Mesenchymal stem cell (in vitro differentiated cells and primary cell): Measurements from ENCODE around the gene UVSSA.

Experiments
- DNase-seq: peaks from one replicate; pipeline ENCODE4 v3.0.0-alpha.2; 2013
- H2AFZ ChIP-seq: one replicate; pipeline ENCODE4 v1.6.1; 2013; ENCODE audit warnings: low read depth, mild to moderate bottlenecking, control low read depth, inconsistent platforms, low read length, moderate library complexity
- H2AK5ac ChIP-seq: 2 replicates; pipeline ENCODE4 v1.6.1; 2013; ENCODE audit warnings: low read length, moderate library complexity, mild to moderate bottlenecking, inconsistent platforms; ENCODE audit not compliant: severe bottlenecking
- H2BK120ac ChIP-seq: one replicate; pipeline ENCODE4 v1.6.1; 2013; ENCODE audit warnings: low read depth, mild to moderate bottlenecking, inconsistent platforms, low read length, moderate library complexity
- H2BK12ac ChIP-seq, 2 experiments: one replicate each; pipeline ENCODE4 v1.6.1; 2013; ENCODE audit warnings: inconsistent platforms in 2 of 2, low read length in 2 of 2, mild to moderate bottlenecking in 2 of 2, moderate library complexity in 2 of 2, control low read depth in 1 of 2
- H2BK15ac ChIP-seq: one replicate; pipeline ENCODE4 v1.6.1; 2013; ENCODE audit warnings: mild to moderate bottlenecking, low read depth, inconsistent platforms; ENCODE audit not compliant: poor library complexity, severe bottlenecking
- H2BK5ac ChIP-seq: 2 replicates; pipeline ENCODE4 v1.6.1; 2013; ENCODE audit warnings: low read depth, mild to moderate bottlenecking, low read length, control low read depth, inconsistent platforms; ENCODE audit not compliant: poor library complexity, severe bottlenecking
- H3K14ac ChIP-seq, 2 experiments: one replicate each; pipeline ENCODE4 v1.6.1; 2013; ENCODE audit warnings: inconsistent platforms in 2 of 2, low read length in 2 of 2, control low read depth in 1 of 2, mild to moderate bottlenecking in 1 of 2, moderate library complexity in 1 of 2
- H3K18ac ChIP-seq, 2 experiments: one replicate each; pipeline ENCODE4 v1.6.1; 2013; ENCODE audit warnings: inconsistent platforms in 2 of 2, low read length in 2 of 2, control low read depth in 1 of 2, low read depth in 1 of 2, mild to moderate bottlenecking in 1 of 2
- H3K23ac ChIP-seq, 2 experiments: one replicate each; pipeline ENCODE4 v1.6.1; 2013; ENCODE audit warnings: inconsistent platforms in 2 of 2, low read length in 2 of 2, mild to moderate bottlenecking in 2 of 2, moderate library complexity in 2 of 2, control low read depth in 1 of 2
- H3K27ac ChIP-seq: 2 replicates; pipeline ENCODE4 v1.5.1; 2013; ENCODE audit warnings: mild to moderate bottlenecking, moderate library complexity, low read length, control low read depth, inconsistent platforms; ENCODE audit not compliant: poor library complexity, severe bottlenecking
- H3K27me3 ChIP-seq, 2 experiments: 2 replicates each; pipeline versions ENCODE4 v1.6.1 to v1.7.0; 2013; ENCODE audit warnings: low read length in 2 of 2, mild to moderate bottlenecking in 2 of 2, moderate library complexity in 2 of 2, control low read depth in 1 of 2, inconsistent platforms in 1 of 2; ENCODE audit not compliant: control insufficient read depth in 1 of 2, insufficient read depth in 1 of 2
- H3K36me3 ChIP-seq, 2 experiments: 2 replicates each; pipeline versions ENCODE4 v1.6.1 to v1.7.0; 2013; ENCODE audit warnings: low read length in 2 of 2, control low read depth in 1 of 2, inconsistent platforms in 1 of 2, low read depth in 1 of 2, mild to moderate bottlenecking in 1 of 2; ENCODE audit not compliant: insufficient read depth in 2 of 2, control insufficient read depth in 1 of 2
- H3K4ac ChIP-seq, 2 experiments: one replicate each; pipeline ENCODE4 v1.6.1; 2013; ENCODE audit warnings: inconsistent platforms in 2 of 2, low read length in 2 of 2, mild to moderate bottlenecking in 2 of 2, moderate library complexity in 2 of 2, control low read depth in 1 of 2, low read depth in 1 of 2
- H3K4me1 ChIP-seq: 2 replicates; pipeline ENCODE4 v1.6.1; 2013; ENCODE audit warnings: low read depth, low read length, control low read depth; ENCODE audit not compliant: control insufficient read depth, insufficient read depth
- H3K4me2 ChIP-seq: 2 replicates; pipeline ENCODE4 v1.6.1; 2013; ENCODE audit warnings: low read length, mild to moderate bottlenecking, inconsistent platforms; ENCODE audit not compliant: poor library complexity, severe bottlenecking
- H3K4me3 ChIP-seq, 2 experiments: 2 replicates each; pipeline versions ENCODE4 v1.5.1 to v1.7.0; 2013; ENCODE audit warnings: low read length in 2 of 2, mild to moderate bottlenecking in 2 of 2, control low read depth in 1 of 2, low read depth in 1 of 2; ENCODE audit not compliant: insufficient read depth in 1 of 2
- H3K79me1 ChIP-seq: replicated peaks from 2 replicates; pipeline ENCODE4 v1.6.1; 2013; ENCODE audit warnings: mild to moderate bottlenecking, control low read depth, low read length, inconsistent platforms; ENCODE audit not compliant: poor library complexity, severe bottlenecking
- H3K9ac ChIP-seq: 2 replicates; pipeline ENCODE4 v1.7.0; 2013; ENCODE audit warnings: mild to moderate bottlenecking, low read length, moderate library complexity
- H3K9me3 ChIP-seq: 2 replicates; pipeline ENCODE4 v1.7.0; 2013; ENCODE audit warnings: mild to moderate bottlenecking, low read length; ENCODE audit not compliant: control insufficient read depth
- H4K8ac ChIP-seq: one replicate; pipeline ENCODE4 v1.6.1; 2013; ENCODE audit warnings: inconsistent platforms, mild to moderate bottlenecking, low read length, moderate library complexity
- H4K91ac ChIP-seq: one replicate; pipeline ENCODE4 v1.6.1; 2013; ENCODE audit warnings: mild to moderate bottlenecking, low read length, inconsistent platforms
- WGBS: methylation state at CpG from one replicate; pipeline ENCODE4 v1.1.7; 2013; ENCODE audit warnings: mixed read lengths; 5-methylcytosine and 5-hydroxymethylcytosine counted together

UVSSA gene

GRCh38 chr4:1366371-1367229 is 19.6 kb downstream of the UVSSA start:
- Histone ChIP-seq H3K4me2 (no peak overlapping the region), H3K79me1 (peaks cover 14% of the 10 kb centered on the region), H2BK12ac (no peak overlapping the region), H2BK5ac (no peak overlapping the region), H2BK15ac (no peak overlapping the region), H4K91ac (no peak overlapping the region), H3K9ac (no peak overlapping the region), H3K9me3 (no peaks in the 10 kb centered on the region), H3K4me3 (no peak overlapping the region), H3K14ac (no peak overlapping the region), H2BK120ac (no peak overlapping the region), H3K27me3 (no peaks in the 10 kb centered on the region), H3K4me1 (no peaks in the 10 kb centered on the region), H3K4ac (no peak overlapping the region), H3K27ac (no peak overlapping the region), H3K23ac (no peak overlapping the region), H2AK5ac (no peak overlapping the region), H2AFZ (no peak overlapping the region), H3K18ac (no peak overlapping the region), H4K8ac (no peak overlapping the region), H3K36me3 (peaks cover 30 to 74% of the 10 kb centered on the region in 2 experiments)
- DNase-seq, result no peak
- 95% methylated on average over 35 of the region's 35 CpGs for WGBS

- no peaks in the 10 kb centered on the region for H3K4me1 ChIP-seq
- peaks cover 38 to 74% of the 10 kb centered on the region in 2 experiments for H3K36me3 ChIP-seq
- no peak overlapping the region for H3K4ac ChIP-seq
- no peak overlapping the region for H3K23ac ChIP-seq
- H3K9ac ChIP-seq, result no peak overlapping the region
- H3K27ac ChIP-seq, result no peak overlapping the region
- H3K4me2 ChIP-seq, result no peak overlapping the region
- peaks cover 11% of the 10 kb centered on the region for H3K79me1 ChIP-seq
- 96% methylated on average over 17 of the region's 17 CpGs for WGBS
- H2AK5ac ChIP-seq, result no peak overlapping the region
- DNase-seq, result no peak
- no peak overlapping the region for H3K14ac ChIP-seq
- no peak overlapping the region for H2BK15ac ChIP-seq
- no peak overlapping the region for H2AFZ ChIP-seq
- no peak overlapping the region for H3K4me3 ChIP-seq
- no peak overlapping the region for H3K18ac ChIP-seq
- H4K8ac ChIP-seq, result no peak overlapping the region
- H2BK12ac ChIP-seq, result no peak overlapping the region
- H3K27me3 ChIP-seq, result no peaks in the 10 kb centered on the region
- no peaks in the 10 kb centered on the region for H3K9me3 ChIP-seq
- no peak overlapping the region for H4K91ac ChIP-seq
- no peak overlapping the region for H2BK5ac ChIP-seq
- H2BK120ac ChIP-seq, result no peak overlapping the region
Measured at GRCh38 chr4:1367230-1367935, 20.4 kb downstream of the UVSSA start.

GRCh38 chr4:1367936-1368289 is 20.9 kb downstream of the UVSSA start:
- Histone ChIP-seq H3K14ac (no peak overlapping the region), H3K18ac (no peak overlapping the region), H2AK5ac (no peak overlapping the region), H3K4ac (no peak overlapping the region), H2BK120ac (no peak overlapping the region), H3K27ac (no peak overlapping the region), H4K91ac (no peak overlapping the region), H3K27me3 (no peaks in the 10 kb centered on the region), H3K9ac (no peak overlapping the region), H2BK12ac (no peak overlapping the region), H2AFZ (no peak overlapping the region), H2BK5ac (no peak overlapping the region), H2BK15ac (no peak overlapping the region), H3K23ac (no peak overlapping the region), H3K9me3 (no peaks in the 10 kb centered on the region), H3K4me1 (no peaks in the 10 kb centered on the region), H3K4me2 (no peak overlapping the region), H3K79me1 (peaks cover 7% of the 10 kb centered on the region), H3K4me3 (no peak overlapping the region), H3K36me3 (peaks cover 40 to 74% of the 10 kb centered on the region in 2 experiments), H4K8ac (no peak overlapping the region)
- WGBS, result 90% methylated on average over 10 of the region's 10 CpGs
- no peak for DNase-seq

DNA sequence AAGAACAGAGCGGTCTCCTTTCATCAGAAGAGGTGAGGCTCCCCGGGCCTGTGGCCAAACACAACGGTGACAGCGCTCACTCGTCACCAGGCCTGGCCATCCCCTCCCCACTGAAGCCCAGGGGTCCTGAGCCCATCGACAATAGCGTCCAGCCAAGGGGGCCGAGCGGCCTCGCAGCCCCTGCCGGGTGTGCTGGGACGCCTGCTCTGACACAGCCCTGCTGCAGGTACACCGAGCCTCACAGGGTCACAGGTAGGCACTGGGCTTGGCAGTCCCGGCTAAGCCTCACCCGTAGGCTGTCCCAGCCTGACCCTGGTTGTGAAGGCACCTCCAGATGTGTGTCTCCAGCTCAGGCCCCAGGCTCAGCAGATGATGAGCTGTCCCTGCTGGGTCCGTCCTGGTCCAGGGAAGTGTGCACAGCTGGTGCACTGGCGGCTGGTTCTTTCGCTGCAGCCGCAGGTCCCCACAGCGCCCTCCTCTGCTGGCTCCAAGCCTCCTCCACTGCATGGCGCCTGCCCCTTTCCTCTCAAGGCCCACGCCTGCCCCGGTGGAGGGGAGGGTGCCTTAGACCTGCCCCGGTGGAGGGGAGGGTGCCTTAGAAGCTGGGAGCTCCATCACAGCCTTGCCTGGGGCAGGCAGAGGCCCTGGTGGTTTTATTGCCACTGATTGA is 21.5 kb downstream of the UVSSA start:
- WGBS, result 91% methylated on average over 24 of the region's 24 CpGs
- Histone ChIP-seq H4K8ac (no peak overlapping the region), H3K4me1 (no peaks in the 10 kb centered on the region), H3K4me3 (no peak overlapping the region), H3K79me1 (peaks cover 5% of the 10 kb centered on the region), H2BK120ac (no peak overlapping the region), H3K14ac (no peak overlapping the region), H2AK5ac (no peak overlapping the region), H3K36me3 (peaks cover 46 to 73% of the 10 kb centered on the region in 2 experiments), H2AFZ (no peak overlapping the region), H3K18ac (no peak overlapping the region), H3K9ac (no peak overlapping the region), H3K4me2 (no peak overlapping the region), H3K4ac (no peak overlapping the region), H4K91ac (no peak overlapping the region), H2BK12ac (no peak overlapping the region), H3K9me3 (no peaks in the 10 kb centered on the region), H2BK15ac (no peak overlapping the region), H3K23ac (no peak overlapping the region), H3K27ac (no peak overlapping the region), H3K27me3 (no peaks in the 10 kb centered on the region), H2BK5ac (no peak overlapping the region)
- DNase-seq, result no peak
